ENCODE measurements around the gene PCNX1. TPM values are rescaled to one million over a fixed set of nuclear protein-coding genes. Genes with fewer than 3 reads are reported as not detected.
"Not testable (repeated sequence)": the region's sequence is repeated elsewhere in the genome, so short reads cannot be mapped to it uniquely, and the experiment has no call there.

The PCNX1 gene
- total RNA-seq, 4 donors from 2014 or later: 34.4 to 64.5 (median 42.0) TPM

- TF ChIP-seq POLR2A (IDR thresholded peaks at IDR 0.05): no peak
These were observed 156.1 kb downstream of the PCNX1 start for GRCh38 chr14:71063351-71063750.

DNA sequence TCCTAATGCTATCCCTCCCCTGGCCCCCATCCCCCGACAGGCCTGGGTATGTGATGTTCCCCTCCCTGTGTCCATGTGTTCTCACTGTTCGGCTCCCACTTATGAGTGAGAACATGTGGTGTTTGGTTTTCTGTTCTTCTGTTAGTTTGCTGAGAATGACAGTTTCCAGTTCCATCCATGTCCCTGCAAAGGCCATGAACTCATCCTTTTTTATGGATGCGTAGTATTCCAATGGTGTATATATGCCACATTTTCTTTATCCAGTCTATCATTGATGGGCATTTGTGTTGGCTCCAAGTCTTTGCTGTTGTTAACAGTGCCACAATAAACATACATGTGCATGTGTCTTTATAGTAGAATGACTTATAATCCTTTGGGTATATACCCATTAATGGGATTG lies 157.5 kb downstream of the PCNX1 start:
- ATAC-seq; H3K9me3 ChIP-seq; H3K27me3 ChIP-seq; intact Hi-C loops (cut with DNase I; ENCODE audit: low total_unique reads); in situ Hi-C loops (cut with MboI; ENCODE audit: low sequenced_read_pairs in 4 of 4); H3K4me3 ChIP-seq; DNase-seq; H3K4me1 ChIP-seq; H3K27ac ChIP-seq: not testable (repeated sequence)
- H3K36me3 ChIP-seq: peaks cover 0 to 48% of the 10 kb centered on the region in 2 donors

More at GRCh38 chr14:71063351-71063750, 156.1 kb downstream of the PCNX1 start:
- no peaks in the 10 kb centered on the region for H3K4me1 ChIP-seq
- H3K27ac ChIP-seq: no peak overlapping the region
- H3K27me3 ChIP-seq: no peaks in the 10 kb centered on the region
- in situ Hi-C loops (cut with MboI; ENCODE audit: low sequenced_read_pairs in 4 of 4): no loop called here
- H3K36me3 ChIP-seq: peaks cover 0 to 56% of the 10 kb centered on the region in 2 donors
- no peaks in the 10 kb centered on the region for H3K9me3 ChIP-seq
- H3K4me3 ChIP-seq: no peak overlapping the region
- no peak for ATAC-seq
- intact Hi-C loops (cut with DNase I; ENCODE audit: low total_unique reads): no loop called here
- DNase-seq: no peak

GRCh38 chr14:71070169-71070568 lies 162.9 kb downstream of the PCNX1 start:
- Histone ChIP-seq H3K4me1 (no peaks in the 10 kb centered on the region), H3K9me3 (no peaks in the 10 kb centered on the region), H3K36me3 (peaks cover 0 to 39% of the 10 kb centered on the region in 2 donors), H3K27me3 (no peaks in the 10 kb centered on the region), H3K27ac (no peak overlapping the region), H3K4me3 (no peak overlapping the region)
- intact Hi-C loops (cut with DNase I; ENCODE audit: low total_unique reads) (no loop called here), in situ Hi-C loops (cut with MboI; ENCODE audit: low sequenced_read_pairs in 4 of 4) (no loop called here)
- DNase-seq (no peak), ATAC-seq (no peak)
- TF ChIP-seq POLR2A (IDR thresholded peaks at IDR 0.05): no peak
- TF ChIP-seq, protein P1, sequence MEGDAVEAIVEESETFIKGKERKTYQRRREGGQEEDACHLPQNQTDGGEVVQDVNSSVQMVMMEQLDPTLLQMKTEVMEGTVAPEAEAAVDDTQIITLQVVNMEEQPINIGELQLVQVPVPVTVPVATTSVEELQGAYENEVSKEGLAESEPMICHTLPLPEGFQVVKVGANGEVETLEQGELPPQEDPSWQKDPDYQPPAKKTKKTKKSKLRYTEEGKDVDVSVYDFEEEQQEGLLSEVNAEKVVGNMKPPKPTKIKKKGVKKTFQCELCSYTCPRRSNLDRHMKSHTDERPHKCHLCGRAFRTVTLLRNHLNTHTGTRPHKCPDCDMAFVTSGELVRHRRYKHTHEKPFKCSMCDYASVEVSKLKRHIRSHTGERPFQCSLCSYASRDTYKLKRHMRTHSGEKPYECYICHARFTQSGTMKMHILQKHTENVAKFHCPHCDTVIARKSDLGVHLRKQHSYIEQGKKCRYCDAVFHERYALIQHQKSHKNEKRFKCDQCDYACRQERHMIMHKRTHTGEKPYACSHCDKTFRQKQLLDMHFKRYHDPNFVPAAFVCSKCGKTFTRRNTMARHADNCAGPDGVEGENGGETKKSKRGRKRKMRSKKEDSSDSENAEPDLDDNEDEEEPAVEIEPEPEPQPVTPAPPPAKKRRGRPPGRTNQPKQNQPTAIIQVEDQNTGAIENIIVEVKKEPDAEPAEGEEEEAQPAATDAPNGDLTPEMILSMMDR (IDR thresholded peaks at IDR 0.05 in 4 of 5, conservative IDR thresholded peaks at IDR 0.05 in 1 of 5): no peak

GRCh38 chr14:71071042-71071441 lies 163.8 kb downstream of the PCNX1 start:
- TF ChIP-seq, protein P1 (IDR thresholded peaks at IDR 0.05 in 4 of 5, conservative IDR thresholded peaks at IDR 0.05 in 1 of 5): no peak
- TF ChIP-seq POLR2A (IDR thresholded peaks at IDR 0.05): no peak
- H3K9me3 ChIP-seq: no peaks in the 10 kb centered on the region
- in situ Hi-C loops (cut with MboI; ENCODE audit: low sequenced_read_pairs in 4 of 4) (no loop called here), intact Hi-C loops (cut with DNase I; ENCODE audit: low total_unique reads) (no loop called here)
- ATAC-seq: no peak
- no peak overlapping the region for H3K27ac ChIP-seq
- no peaks in the 10 kb centered on the region for H3K27me3 ChIP-seq
- no peak for DNase-seq
- no peak overlapping the region for H3K4me3 ChIP-seq
- peaks cover 0 to 47% of the 10 kb centered on the region in 2 donors for H3K36me3 ChIP-seq
- H3K4me1 ChIP-seq: no peaks in the 10 kb centered on the region

GRCh38 chr14:71076462-71077092 lies 169.3 kb downstream of the PCNX1 start:
- Histone ChIP-seq H3K9me3 (no peaks in the 10 kb centered on the region), H3K27me3 (no peaks in the 10 kb centered on the region), H3K27ac (no peak overlapping the region), H3K4me1 (no peaks in the 10 kb centered on the region), H3K36me3 (peaks cover 0 to 69% of the 10 kb centered on the region in 2 donors), H3K4me3 (no peak overlapping the region)
- DNase-seq (no peak), ATAC-seq (no peak)
- no peak for TF ChIP-seq POLR2A (IDR thresholded peaks at IDR 0.05)
- TF ChIP-seq, protein P1 (IDR thresholded peaks at IDR 0.05 in 4 of 5, conservative IDR thresholded peaks at IDR 0.05 in 1 of 5): no peak
- in situ Hi-C loops (cut with MboI; ENCODE audit: low sequenced_read_pairs in 4 of 4): no loop called here
- intact Hi-C loops (cut with DNase I; ENCODE audit: low total_unique reads): no loop called here

DNA sequence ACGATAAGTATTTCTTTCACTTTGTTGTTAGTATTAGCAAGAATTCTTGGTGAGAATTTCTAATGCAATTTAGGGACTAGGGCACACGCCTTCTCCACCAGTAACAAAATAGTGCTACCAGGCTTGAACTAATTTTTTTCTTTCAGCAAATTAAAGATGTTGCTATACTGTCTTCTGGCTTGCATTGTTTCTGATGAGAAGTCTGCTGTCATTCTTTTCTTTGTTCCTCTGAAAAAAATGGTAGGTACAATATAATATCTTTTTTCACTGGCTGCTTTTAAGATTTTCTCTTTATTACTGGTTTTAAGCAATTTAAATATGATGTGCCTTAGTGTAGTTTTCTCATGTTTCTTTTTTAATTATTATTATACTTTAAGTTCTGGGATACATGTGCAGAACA lies 171.2 kb downstream of the PCNX1 start:
- no peak for DNase-seq
- no peak overlapping the region for H3K27ac ChIP-seq
- no peak for ATAC-seq
- in situ Hi-C loops (cut with MboI; ENCODE audit: low sequenced_read_pairs in 4 of 4): no loop called here
- no peaks in the 10 kb centered on the region for H3K4me1 ChIP-seq
- H3K36me3 ChIP-seq: peaks cover 0 to 54% of the 10 kb centered on the region in 2 donors
- no peak overlapping the region for H3K4me3 ChIP-seq
- intact Hi-C loops (cut with DNase I; ENCODE audit: low total_unique reads): no loop called here
- TF ChIP-seq, protein P1 (IDR thresholded peaks at IDR 0.05 in 4 of 5, conservative IDR thresholded peaks at IDR 0.05 in 1 of 5): no peak
- no peak for TF ChIP-seq POLR2A (IDR thresholded peaks at IDR 0.05)
- no peaks in the 10 kb centered on the region for H3K9me3 ChIP-seq
- no peaks in the 10 kb centered on the region for H3K27me3 ChIP-seq

Data from gastrocnemius medialis (tissue), 4 donors.